ENCODE data around the gene VNN1.
"Not testable (repeated sequence)": the region's sequence is repeated elsewhere in the genome, so short reads cannot be mapped to it uniquely, and the experiment has no call there.

The VNN1 gene

GRCh38 chr6:132708771-132709170 is 5.1 kb downstream of the VNN1 start:
- H3K27me3 Mint-ChIP-seq (ENCODE audit: low read depth) = no peaks in the 10 kb centered on the region
- H3K9me3 Mint-ChIP-seq = peaks cover 20% of the 10 kb centered on the region
- no peak for TF ChIP-seq CTCF (IDR thresholded peaks at IDR 0.05; ENCODE audit: unreplicated experiment in 3 of 3)
- H3K27ac Mint-ChIP-seq = no peak overlapping the region
- H3K4me3 Mint-ChIP-seq = no peak overlapping the region
- H3K4me1 Mint-ChIP-seq = no peaks in the 10 kb centered on the region
- no peaks in the 10 kb centered on the region for H3K36me3 Mint-ChIP-seq (ENCODE audit: low read depth)

- Mint-ChIP-seq H3K27ac (no peak overlapping the region), H3K4me1 (no peaks in the 10 kb centered on the region), H3K36me3 (ENCODE audit: low read depth) (no peaks in the 10 kb centered on the region), H3K4me3 (no peak overlapping the region), H3K27me3 (ENCODE audit: low read depth) (no peaks in the 10 kb centered on the region), H3K9me3 (peaks cover 25% of the 10 kb centered on the region)
- TF ChIP-seq CTCF (IDR thresholded peaks at IDR 0.05; ENCODE audit: unreplicated experiment in 3 of 3) = no peak
Measured at GRCh38 chr6:132708002-132708401, 5.9 kb downstream of the VNN1 start.

- H3K9me3 Mint-ChIP-seq = peaks cover 25% of the 10 kb centered on the region
- H3K4me1 Mint-ChIP-seq; H3K4me3 Mint-ChIP-seq; H3K27ac Mint-ChIP-seq; H3K36me3 Mint-ChIP-seq (ENCODE audit: low read depth); H3K27me3 Mint-ChIP-seq (ENCODE audit: low read depth): not testable (repeated sequence)
Measured at GRCh38 chr6:132706756-132707155, 7.1 kb downstream of the VNN1 start.

- no peaks in the 10 kb centered on the region for H3K36me3 Mint-ChIP-seq (ENCODE audit: low read depth)
- H3K9me3 Mint-ChIP-seq = peaks cover 25% of the 10 kb centered on the region
- H3K4me1 Mint-ChIP-seq = no peaks in the 10 kb centered on the region
- TF ChIP-seq CTCF (IDR thresholded peaks at IDR 0.05; ENCODE audit: unreplicated experiment in 3 of 3) = no peak
- H3K4me3 Mint-ChIP-seq = no peak overlapping the region
- H3K27ac Mint-ChIP-seq = no peak overlapping the region
- no peaks in the 10 kb centered on the region for H3K27me3 Mint-ChIP-seq (ENCODE audit: low read depth)
Measured at GRCh38 chr6:132703936-132704335, 9.9 kb downstream of the VNN1 start.

- H3K27me3 Mint-ChIP-seq (ENCODE audit: low read depth) = no peaks in the 10 kb centered on the region
- TF ChIP-seq CTCF (IDR thresholded peaks at IDR 0.05; ENCODE audit: unreplicated experiment in 3 of 3) = no peak
- no peak overlapping the region for H3K27ac Mint-ChIP-seq
- no peaks in the 10 kb centered on the region for H3K4me1 Mint-ChIP-seq
- peaks cover 6% of the 10 kb centered on the region for H3K36me3 Mint-ChIP-seq (ENCODE audit: low read depth)
- peaks cover 16% of the 10 kb centered on the region for H3K9me3 Mint-ChIP-seq
- no peak overlapping the region for H3K4me3 Mint-ChIP-seq
Measured at GRCh38 chr6:132698608-132699007, 15.2 kb downstream of the VNN1 start.

GRCh38 chr6:132695773-132696172 is 18.1 kb downstream of the VNN1 start:
- H3K4me1 Mint-ChIP-seq = no peaks in the 10 kb centered on the region
- peaks cover 12% of the 10 kb centered on the region for H3K9me3 Mint-ChIP-seq
- H3K27me3 Mint-ChIP-seq (ENCODE audit: low read depth) = no peaks in the 10 kb centered on the region
- no peak for TF ChIP-seq CTCF (IDR thresholded peaks at IDR 0.05; ENCODE audit: unreplicated experiment in 3 of 3)
- no peak overlapping the region for H3K27ac Mint-ChIP-seq
- no peak overlapping the region for H3K4me3 Mint-ChIP-seq
- H3K36me3 Mint-ChIP-seq (ENCODE audit: low read depth) = peaks cover 6% of the 10 kb centered on the region

Measured in nephron (organoid).